ENCODE measurements around the gene ACOXL. TPM values are rescaled to one million over a fixed set of nuclear protein-coding genes. Genes with fewer than 3 reads are reported as not detected.
A peak's percentile ranks its signal among the peaks of the same experiment; 100 is the strongest.

ACOXL gene
- total RNA-seq, 1 donor from 2014 or later: 1.0 TPM

GRCh38 chr2:111117598-111118480, 385.5 kb downstream of the ACOXL start:
- H3K4me1 Mint-ChIP-seq: peaks cover 36% of the 10 kb centered on the region

GRCh38 chr2:111118481-111118980, 386.2 kb downstream of the ACOXL start:
- peaks cover 29% of the 10 kb centered on the region for H3K27me3 Mint-ChIP-seq
- H3K27ac Mint-ChIP-seq: peak overlapping the region; percentile 93
- intact Hi-C loops (cut with micrococcal nuclease): loop anchor here (10.0 kb wide), 2 partner anchors 356 to 444 kb away; partner anchors contain the start of gene BUB1

More at GRCh38 chr2:111117598-111118480, 385.5 kb downstream of the ACOXL start:
- no peaks in the 10 kb centered on the region for H3K9me3 Mint-ChIP-seq
- H3K27ac Mint-ChIP-seq: peak overlapping the region; percentile 93
- peaks cover 36% of the 10 kb centered on the region for H3K27me3 Mint-ChIP-seq
- peaks cover 17% of the 10 kb centered on the region for H3K36me3 Mint-ChIP-seq (ENCODE audit: low read depth)
- intact Hi-C loops (cut with micrococcal nuclease): loop anchor here (2.0 to 10.0 kb wide), 6 partner anchors 91 to 517 kb away; partner anchors contain the start of gene BUB1
- peak; percentile 80 for DNase-seq
- peak overlapping the region; percentile 96 for H3K4me3 Mint-ChIP-seq

GRCh38 chr2:111118981-111119821, 386.8 kb downstream of the ACOXL start:
- peaks cover 38% of the 10 kb centered on the region for H3K4me1 Mint-ChIP-seq
- H3K27me3 Mint-ChIP-seq: peaks cover 24% of the 10 kb centered on the region
- peak overlapping the region; percentile 93 for H3K27ac Mint-ChIP-seq
- intact Hi-C loops (cut with micrococcal nuclease): loop anchor here (10.0 kb wide), 2 partner anchors 356 to 444 kb away; partner anchors contain the start of gene BUB1
- peak overlapping the region; percentile 96 for H3K4me3 Mint-ChIP-seq
- H3K36me3 Mint-ChIP-seq (ENCODE audit: low read depth): peaks cover 30% of the 10 kb centered on the region
- peak; percentile 83 for DNase-seq
- no peaks in the 10 kb centered on the region for H3K9me3 Mint-ChIP-seq

More at GRCh38 chr2:111118481-111118980, 386.2 kb downstream of the ACOXL start:
- Mint-ChIP-seq H3K4me1 (peaks cover 34% of the 10 kb centered on the region), H3K9me3 (no peaks in the 10 kb centered on the region), H3K4me3 (peak overlapping the region; percentile 96), H3K36me3 (ENCODE audit: low read depth) (peaks cover 24% of the 10 kb centered on the region)
- no peak for DNase-seq

GRCh38 chr2:111119822-111120252, 387.5 kb downstream of the ACOXL start:
- Mint-ChIP-seq H3K36me3 (ENCODE audit: low read depth) (peaks cover 36% of the 10 kb centered on the region), H3K9me3 (no peaks in the 10 kb centered on the region), H3K4me1 (peaks cover 42% of the 10 kb centered on the region), H3K27ac (peak overlapping the region; percentile 93), H3K27me3 (peaks cover 20% of the 10 kb centered on the region), H3K4me3 (peak overlapping the region; percentile 96)
- intact Hi-C loops (cut with micrococcal nuclease): loop anchor here (5.0 to 10.0 kb wide), 3 partner anchors 47 to 445 kb away; partner anchors contain the start of gene BUB1
- DNase-seq: no peak

- H3K4me1 Mint-ChIP-seq: peaks cover 44% of the 10 kb centered on the region
- H3K9me3 Mint-ChIP-seq: no peaks in the 10 kb centered on the region
- intact Hi-C loops (cut with micrococcal nuclease): loop anchor here (5.0 kb wide), 1 partner anchor 47 kb away; no protein-coding TSS in a partner anchor
- H3K27ac Mint-ChIP-seq: peak within 1 kb of the TSS; percentile 93
- H3K27me3 Mint-ChIP-seq: peaks cover 20% of the 10 kb centered on the region
- peak within 1 kb of the TSS; percentile 96 for H3K4me3 Mint-ChIP-seq
- peaks cover 42% of the 10 kb centered on the region for H3K36me3 Mint-ChIP-seq (ENCODE audit: low read depth)
- DNase-seq: peak; percentile 98
Measured at GRCh38 chr2:111120253-111121027, 388.1 kb downstream of the ACOXL start, which contains the start of gene BCL2L11. Gene BCL2L11, plus strand, starts transcription at chr2:111120914. Its CDS starts 2,832 bp downstream, at chr2:111123746.

- Mint-ChIP-seq H3K4me1 (peaks cover 48% of the 10 kb centered on the region), H3K27ac (peak overlapping the region; percentile 93), H3K36me3 (ENCODE audit: low read depth) (peaks cover 50% of the 10 kb centered on the region)
Measured at GRCh38 chr2:111121028-111121827, 388.9 kb downstream of the ACOXL start.

GRCh38 chr2:111121828-111122630, 389.7 kb downstream of the ACOXL start:
- peak; percentile 97 for DNase-seq
- Mint-ChIP-seq H3K9me3 (no peaks in the 10 kb centered on the region), H3K4me1 (peaks cover 45% of the 10 kb centered on the region), H3K27me3 (peaks cover 12% of the 10 kb centered on the region), H3K4me3 (peak overlapping the region; percentile 96), H3K27ac (peak overlapping the region; percentile 93), H3K36me3 (ENCODE audit: low read depth) (peaks cover 58% of the 10 kb centered on the region)
- intact Hi-C loops (cut with micrococcal nuclease): loop anchor here (5.0 kb wide), 1 partner anchor 45 kb away; no protein-coding TSS in a partner anchor

More at GRCh38 chr2:111121028-111121827, 388.9 kb downstream of the ACOXL start:
- DNase-seq: peak; percentile 87
- H3K9me3 Mint-ChIP-seq: no peaks in the 10 kb centered on the region
- peaks cover 17% of the 10 kb centered on the region for H3K27me3 Mint-ChIP-seq
- peak overlapping the region; percentile 96 for H3K4me3 Mint-ChIP-seq
- intact Hi-C loops (cut with micrococcal nuclease): loop anchor here (5.0 kb wide), 1 partner anchor 46 kb away; no protein-coding TSS in a partner anchor

- peak; percentile 81 for DNase-seq
- peaks cover 10% of the 10 kb centered on the region for H3K27me3 Mint-ChIP-seq
- intact Hi-C loops (cut with micrococcal nuclease): loop anchor here (5.0 kb wide), 1 partner anchor 44 kb away; no protein-coding TSS in a partner anchor
- H3K36me3 Mint-ChIP-seq (ENCODE audit: low read depth): peaks cover 66% of the 10 kb centered on the region
- no peaks in the 10 kb centered on the region for H3K9me3 Mint-ChIP-seq
- H3K27ac Mint-ChIP-seq: peak overlapping the region; percentile 84
- peak overlapping the region; percentile 96 for H3K4me3 Mint-ChIP-seq
- peaks cover 45% of the 10 kb centered on the region for H3K4me1 Mint-ChIP-seq
Measured at GRCh38 chr2:111122631-111123421, 390.5 kb downstream of the ACOXL start.

GRCh38 chr2:111123751-111124150, 391.4 kb downstream of the ACOXL start:
- Mint-ChIP-seq H3K4me1 (peaks cover 43% of the 10 kb centered on the region), H3K36me3 (ENCODE audit: low read depth) (peaks cover 74% of the 10 kb centered on the region), H3K4me3 (peak overlapping the region; percentile 96), H3K27me3 (peaks cover 5% of the 10 kb centered on the region), H3K27ac (peak overlapping the region; percentile 64), H3K9me3 (no peaks in the 10 kb centered on the region)
- peak; percentile 59 for DNase-seq
- intact Hi-C loops (cut with micrococcal nuclease): loop anchor here (5.0 kb wide), 1 partner anchor 44 kb away; no protein-coding TSS in a partner anchor

- H3K27me3 Mint-ChIP-seq: peaks cover 2% of the 10 kb centered on the region
- peak; percentile 44 for DNase-seq
- H3K4me1 Mint-ChIP-seq: peaks cover 55% of the 10 kb centered on the region
- H3K9me3 Mint-ChIP-seq: no peaks in the 10 kb centered on the region
- intact Hi-C loops (cut with micrococcal nuclease): loop anchor here (2.0 kb wide), 1 partner anchor 16 kb away; no protein-coding TSS in a partner anchor
- H3K27ac Mint-ChIP-seq: no peak overlapping the region
- peak overlapping the region; percentile 96 for H3K4me3 Mint-ChIP-seq
- H3K36me3 Mint-ChIP-seq (ENCODE audit: low read depth): peaks cover 88% of the 10 kb centered on the region
Measured at GRCh38 chr2:111126581-111126980, 394.2 kb downstream of the ACOXL start.
